Activated CD4-positive, alpha-beta T cell treated with anti-CD3 and anti-CD28 coated beads, Interleukin-2, amount 10 ng/mL, durations not matched to agents 7 days and 5 days (primary cell): ENCODE results near the gene PIGU. TPM values are rescaled to one million over a fixed set of nuclear protein-coding genes. Genes with fewer than 3 reads are reported as not detected.
"Not testable (repeated sequence)": the region's sequence is repeated elsewhere in the genome, so short reads cannot be mapped to it uniquely, and the experiment has no call there.

Experiments used
- CTCF ChIA-PET: fragments of 350-600 bp; sonication (Branson Sonifier 250); formaldehyde crosslinking; loops from one replicate; lab custom pipeline; 2021; ENCODE audit warnings: antibody characterized with exemption; lab: Charles Lee
- POLR2A ChIA-PET: fragments of 350-600 bp; sonication (Branson Sonifier 250); formaldehyde crosslinking; loops from one replicate; lab custom pipeline; 2021; ENCODE audit warnings: antibody characterized with exemption; lab: Charles Lee
- DNase-seq: peaks from one replicate; pipeline ENCODE4 v3.0.0-alpha.2; 2020
- H3K27ac Mint-ChIP-seq: one replicate; pipeline ENCODE4 v1.8.0; 2021; ENCODE audit warnings: mild to moderate bottlenecking, moderate library complexity, mixed read lengths
- H3K27me3 Mint-ChIP-seq: one replicate; pipeline ENCODE4 v1.8.0; 2021; ENCODE audit warnings: mixed read lengths
- H3K36me3 Mint-ChIP-seq: one replicate; pipeline ENCODE4 v1.8.0; 2021; ENCODE audit warnings: low read depth, mixed read lengths
- H3K4me1 Mint-ChIP-seq: one replicate; pipeline ENCODE4 v1.8.0; 2021; ENCODE audit warnings: mixed read lengths
- H3K4me3 Mint-ChIP-seq: one replicate; pipeline ENCODE4 v1.8.0; 2021; ENCODE audit warnings: mild to moderate bottlenecking, moderate library complexity, mixed read lengths
- H3K9me3 Mint-ChIP-seq: one replicate; pipeline ENCODE4 v1.8.0; 2021; ENCODE audit warnings: mixed read lengths
- total RNA-seq, 2 experiments: library from RNA; stranded (reverse); gene quantifications; one replicate each; pipeline ENCODE4 v1.2.3, GENCODE V29; 2021

The PIGU gene
- total RNA-seq, 2 experiments from 2014 or later, result 18.7 to 21.6 TPM

DNA sequence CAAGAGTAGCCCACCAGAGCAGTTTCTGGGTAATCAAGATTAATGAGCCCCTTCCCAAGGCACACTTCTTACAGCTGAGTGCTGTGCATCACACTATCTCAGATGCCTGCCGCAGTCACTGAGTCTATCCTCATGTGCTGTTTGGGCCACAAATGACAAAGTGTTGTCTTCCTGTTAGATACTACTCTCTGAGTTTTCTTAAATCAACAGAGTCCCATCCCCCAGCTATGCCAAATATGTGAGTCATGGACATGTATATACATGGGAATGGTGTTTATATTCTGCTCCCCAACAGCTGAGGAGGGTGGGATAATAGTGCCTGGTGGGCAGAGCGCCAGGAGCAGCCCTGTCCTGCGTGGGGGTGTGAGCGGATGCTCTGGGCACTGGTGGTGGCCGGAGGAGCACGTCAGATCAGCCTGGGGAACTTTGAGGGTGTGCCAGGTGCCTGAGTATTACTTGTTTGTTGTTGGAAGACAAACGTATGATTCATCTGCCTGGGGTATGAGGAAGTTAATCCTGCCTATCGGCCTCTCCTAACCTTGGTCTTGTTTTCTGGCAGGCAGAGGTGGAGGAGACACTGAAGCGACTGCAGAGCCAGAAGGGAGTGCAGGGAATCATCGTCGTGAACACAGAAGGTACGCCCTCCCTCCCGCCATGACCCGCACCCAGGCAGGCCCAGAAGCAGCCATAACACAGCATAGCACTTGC is 151.0 kb downstream of the PIGU start:
- Mint-ChIP-seq H3K4me1 (peaks cover 13% of the 10 kb centered on the region), H3K27ac (no peak overlapping the region), H3K36me3 (peaks cover 31% of the 10 kb centered on the region), H3K9me3 (no peaks in the 10 kb centered on the region), H3K27me3 (no peaks in the 10 kb centered on the region), H3K4me3 (no peak overlapping the region)
- ChIA-PET POLR2A (no interaction called here), CTCF (interaction anchor here (1.3 kb wide), 1 partner anchor 213 kb away, joined by 3 read pairs; no protein-coding TSS in a partner anchor)
- DNase-seq, result no peak

DNA sequence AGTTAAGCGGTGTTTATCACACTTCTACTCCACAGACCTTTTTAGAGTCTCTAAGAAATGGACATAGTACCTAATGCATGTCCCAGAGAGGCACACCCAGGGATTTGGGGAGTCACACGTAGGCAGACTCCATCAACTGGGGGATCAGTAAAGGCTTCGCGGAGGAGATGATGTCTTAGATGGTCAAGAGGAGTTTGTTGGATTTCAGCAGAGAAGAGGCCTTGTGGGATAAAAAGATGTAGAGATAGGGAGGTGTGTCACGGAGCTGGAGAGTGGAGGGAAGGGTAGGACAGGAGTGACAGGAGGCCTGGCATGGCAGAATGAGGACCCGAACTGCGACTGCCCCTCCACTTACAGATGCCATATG is 151.6 kb downstream of the PIGU start:
- peaks cover 13% of the 10 kb centered on the region for H3K4me1 Mint-ChIP-seq
- ChIA-PET CTCF (interaction anchor here (1.3 kb wide), 1 partner anchor 213 kb away, joined by 3 read pairs; no protein-coding TSS in a partner anchor), POLR2A (no interaction called here)
- H3K27me3 Mint-ChIP-seq, result no peaks in the 10 kb centered on the region
- no peak overlapping the region for H3K4me3 Mint-ChIP-seq
- no peaks in the 10 kb centered on the region for H3K9me3 Mint-ChIP-seq
- no peak for DNase-seq
- peaks cover 28% of the 10 kb centered on the region for H3K36me3 Mint-ChIP-seq
- no peak overlapping the region for H3K27ac Mint-ChIP-seq

GRCh38 chr20:34524426-34524825 is 152.5 kb downstream of the PIGU start:
- H3K27me3 Mint-ChIP-seq, result no peaks in the 10 kb centered on the region
- H3K27ac Mint-ChIP-seq, result no peak overlapping the region
- H3K4me1 Mint-ChIP-seq, result peaks cover 15% of the 10 kb centered on the region
- CTCF ChIA-PET, result interaction anchor here (0.6 to 3.6 kb wide), 3 partner anchors 211 to 243 kb away, joined by 3 to 18 read pairs (median 3); no protein-coding TSS in a partner anchor
- H3K36me3 Mint-ChIP-seq, result peaks cover 31% of the 10 kb centered on the region
- H3K9me3 Mint-ChIP-seq, result no peaks in the 10 kb centered on the region
- no peak for DNase-seq
- no peak overlapping the region for H3K4me3 Mint-ChIP-seq
- POLR2A ChIA-PET, result no interaction called here

DNA sequence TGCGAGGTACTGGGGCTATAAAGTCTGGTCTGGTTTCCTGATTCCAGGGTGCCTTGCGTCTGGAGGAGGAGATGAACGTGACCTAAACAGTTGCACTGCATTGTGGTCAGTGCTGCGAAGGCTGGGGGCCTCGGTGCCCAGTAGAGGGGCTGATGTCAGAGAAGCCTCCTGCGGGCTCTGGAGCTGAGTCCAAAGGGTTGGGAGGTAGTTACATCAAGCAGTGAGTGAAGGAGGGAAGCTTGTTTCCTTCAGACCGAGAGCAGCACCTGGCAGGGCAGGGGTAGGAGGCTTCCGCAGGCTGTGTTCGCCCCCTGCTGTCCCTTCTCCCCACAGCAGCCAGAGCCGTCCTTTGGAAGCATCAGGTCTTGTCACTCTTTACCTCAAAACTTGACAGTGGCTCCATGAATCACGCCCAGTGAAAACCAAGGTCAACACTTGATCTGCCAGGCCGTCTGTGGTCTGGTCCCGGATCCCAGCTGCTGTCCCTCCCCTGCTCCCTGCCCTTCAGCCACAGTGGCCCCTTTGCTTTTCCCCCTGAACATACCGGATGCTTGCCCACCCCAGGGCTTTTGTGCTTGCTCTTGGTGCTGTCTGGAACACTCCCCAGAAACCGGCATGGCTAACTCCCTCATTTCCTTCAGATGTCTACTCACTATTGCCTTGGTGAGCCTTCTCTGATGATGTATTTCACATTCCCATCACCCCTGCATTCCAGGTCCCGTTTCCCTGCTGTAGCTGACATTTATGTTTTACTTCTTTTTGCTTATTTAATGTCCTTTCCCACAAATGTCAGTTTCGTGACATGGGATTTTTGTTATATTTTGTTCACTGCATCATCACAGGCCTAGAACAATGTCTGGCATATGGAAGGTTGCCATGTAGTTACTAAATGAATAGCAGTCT is 153.7 kb downstream of the PIGU start:
- H3K27me3 Mint-ChIP-seq, result no peaks in the 10 kb centered on the region
- no peaks in the 10 kb centered on the region for H3K9me3 Mint-ChIP-seq
- ChIA-PET CTCF (interaction anchor here (0.6 to 3.6 kb wide), 4 partner anchors 210 to 333 kb away, joined by 3 to 18 read pairs (median 4); no protein-coding TSS in a partner anchor), POLR2A (interaction anchor here (1.0 kb wide), 1 partner anchor 211 kb away, joined by 3 read pairs; no protein-coding TSS in a partner anchor)
- DNase-seq, result peak; percentile 56
- no peak overlapping the region for H3K4me3 Mint-ChIP-seq
- peaks cover 19% of the 10 kb centered on the region for H3K4me1 Mint-ChIP-seq
- H3K27ac Mint-ChIP-seq, result no peak overlapping the region
- H3K36me3 Mint-ChIP-seq, result peaks cover 25% of the 10 kb centered on the region

GRCh38 chr20:34519841-34520240 is 157.1 kb downstream of the PIGU start:
- DNase-seq, H3K9me3 Mint-ChIP-seq, H3K27me3 Mint-ChIP-seq, H3K27ac Mint-ChIP-seq, H3K4me3 Mint-ChIP-seq, POLR2A ChIA-PET: not testable (repeated sequence)
- Mint-ChIP-seq H3K4me1 (peaks cover 33% of the 10 kb centered on the region), H3K36me3 (peaks cover 17% of the 10 kb centered on the region)
- CTCF ChIA-PET, result interaction anchor here (1.3 kb wide), 1 partner anchor 207 kb away, joined by 3 read pairs; no protein-coding TSS in a partner anchor

- POLR2A ChIA-PET, DNase-seq, H3K4me3 Mint-ChIP-seq, H3K27me3 Mint-ChIP-seq, H3K9me3 Mint-ChIP-seq, H3K27ac Mint-ChIP-seq: not testable (repeated sequence)
- Mint-ChIP-seq H3K4me1 (peaks cover 32% of the 10 kb centered on the region), H3K36me3 (peaks cover 13% of the 10 kb centered on the region)
- CTCF ChIA-PET, result interaction anchor here (1.2 kb wide), 1 partner anchor 221 kb away, joined by 6 read pairs; no protein-coding TSS in a partner anchor
These were observed 158.0 kb downstream of the PIGU start for GRCh38 chr20:34518863-34519262.

GRCh38 chr20:34517114-34517505 is 159.8 kb downstream of the PIGU start:
- no peaks in the 10 kb centered on the region for H3K27me3 Mint-ChIP-seq
- H3K36me3 Mint-ChIP-seq, result peaks cover 10% of the 10 kb centered on the region
- POLR2A ChIA-PET, result no interaction called here
- CTCF ChIA-PET, result interaction anchor here (0.6 to 3.4 kb wide), 6 partner anchors 17 to 374 kb away, joined by 3 to 36 read pairs (median 4); partner anchors contain the start of gene ITCH
- no peak for DNase-seq
- H3K4me3 Mint-ChIP-seq, result peak overlapping the region; percentile 97
- H3K27ac Mint-ChIP-seq, result peak overlapping the region; percentile 94
- no peaks in the 10 kb centered on the region for H3K9me3 Mint-ChIP-seq
- H3K4me1 Mint-ChIP-seq, result peaks cover 33% of the 10 kb centered on the region

DNA sequence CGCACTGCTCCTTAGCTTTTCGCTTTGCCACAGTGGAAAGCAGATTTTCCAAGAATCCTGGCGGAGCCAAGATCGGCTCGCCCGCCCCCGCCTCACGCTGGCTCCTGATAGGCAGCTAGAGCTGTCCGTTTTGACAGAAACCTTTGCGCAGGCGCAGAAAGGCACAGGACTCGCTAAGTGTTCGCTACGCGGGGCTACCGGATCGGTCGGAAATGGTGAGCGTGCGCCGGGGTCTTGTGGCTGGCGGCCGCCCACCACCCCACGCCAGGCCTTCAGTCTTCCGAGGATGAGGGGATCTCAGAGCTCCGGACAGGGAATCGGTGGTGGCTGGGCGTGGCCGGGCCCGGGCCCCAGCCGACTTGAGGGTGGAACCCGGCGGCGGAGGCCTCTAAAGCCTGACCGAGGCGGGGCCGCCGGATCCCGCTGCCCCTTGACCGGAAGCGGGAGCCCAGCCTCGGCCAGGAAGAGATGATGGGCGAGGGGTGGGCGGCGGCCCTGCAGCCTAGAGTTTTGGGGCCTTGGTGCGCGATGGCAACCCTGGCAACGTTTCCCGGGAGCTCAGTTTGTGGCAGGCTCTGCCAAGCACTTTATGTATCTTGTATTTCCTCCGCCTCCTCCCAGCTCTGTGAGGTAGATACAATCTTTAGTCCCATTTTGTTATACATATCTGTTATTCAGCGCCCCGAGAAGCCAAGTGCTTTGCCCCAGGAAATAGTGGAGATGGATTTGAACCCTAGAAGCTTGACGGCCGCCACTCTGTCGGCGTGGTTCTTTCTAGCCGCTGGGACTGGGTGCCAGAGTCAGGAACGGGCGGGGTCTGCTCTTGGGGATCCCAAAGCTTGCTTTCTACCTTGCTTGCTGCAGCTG is 160.4 kb downstream of the PIGU start, which contains the start of gene DYNLRB1:
TSS of gene DYNLRB1 (plus strand) at position 176 of the 867 bp plus-strand sequence. CDS start at position 213, 37 bp downstream.
- H3K27ac Mint-ChIP-seq, result peak within 1 kb of the TSS; percentile 94
- DNase-seq, result peak; percentile 97
- ChIA-PET POLR2A (interaction anchor here (0.6 to 1.6 kb wide), 4 partner anchors 115 to 214 kb away, joined by 3 to 7 read pairs (median 4); partner anchors contain the start of gene ITCH), CTCF (interaction anchor here (0.6 to 3.4 kb wide), 9 partner anchors 11 to 373 kb away, joined by 3 to 36 read pairs (median 4); partner anchors contain the start of gene ITCH)
- no peaks in the 10 kb centered on the region for H3K9me3 Mint-ChIP-seq
- H3K27me3 Mint-ChIP-seq, result no peaks in the 10 kb centered on the region
- peaks cover 7% of the 10 kb centered on the region for H3K36me3 Mint-ChIP-seq
- peaks cover 30% of the 10 kb centered on the region for H3K4me1 Mint-ChIP-seq
- peak within 1 kb of the TSS; percentile 97 for H3K4me3 Mint-ChIP-seq

DNA sequence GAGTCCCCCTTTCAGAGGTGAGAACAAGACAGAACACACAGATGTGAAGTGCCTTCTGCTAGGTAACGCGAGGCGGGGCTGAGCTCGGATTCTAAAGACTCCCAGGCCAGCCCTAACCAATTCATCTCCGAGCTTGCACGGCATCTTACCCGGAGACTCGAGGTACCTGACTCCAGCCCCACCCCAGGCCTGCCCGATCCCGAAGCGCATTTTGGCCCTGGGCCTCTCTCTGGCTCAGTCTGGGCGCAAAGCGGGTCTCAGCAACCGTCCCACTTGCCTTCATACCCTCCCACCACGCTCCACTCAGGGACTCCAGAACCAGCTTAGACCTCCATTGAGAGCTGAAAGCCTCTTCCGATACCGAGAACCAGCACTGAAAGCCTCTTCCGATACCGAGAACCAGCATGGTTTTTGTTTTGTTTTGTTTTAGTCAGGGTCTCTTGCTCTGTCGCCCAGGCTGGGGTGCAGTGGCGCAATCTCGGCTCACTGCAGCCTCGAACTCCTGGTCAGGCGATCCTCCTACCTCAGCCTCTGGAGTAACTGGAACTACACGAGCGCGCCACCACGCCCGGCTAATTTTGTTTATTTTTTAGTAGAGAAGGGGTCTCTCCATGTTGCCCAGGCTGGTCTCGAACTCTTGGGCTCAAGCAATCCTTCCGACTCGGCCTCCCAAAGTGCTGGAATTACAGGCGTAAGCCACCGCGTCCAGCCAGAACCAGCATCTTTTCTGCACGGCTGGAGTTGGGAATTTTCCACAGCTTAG is 161.2 kb downstream of the PIGU start:
- H3K4me1 Mint-ChIP-seq, result peaks cover 29% of the 10 kb centered on the region
- ChIA-PET CTCF (interaction anchor here (1.0 to 3.4 kb wide), 7 partner anchors 10 to 203 kb away, joined by 3 to 36 read pairs (median 4); no protein-coding TSS in a partner anchor), POLR2A (interaction anchor here (0.7 to 1.6 kb wide), 4 partner anchors 152 to 737 kb away, joined by 3 to 7 read pairs (median 3); partner anchors contain the start of gene ITCH)
- peak overlapping the region; percentile 94 for H3K27ac Mint-ChIP-seq
- H3K36me3 Mint-ChIP-seq, result peaks cover 11% of the 10 kb centered on the region
- peak overlapping the region; percentile 97 for H3K4me3 Mint-ChIP-seq
- no peaks in the 10 kb centered on the region for H3K27me3 Mint-ChIP-seq
- peak; percentile 81 for DNase-seq
- H3K9me3 Mint-ChIP-seq, result no peaks in the 10 kb centered on the region

DNA sequence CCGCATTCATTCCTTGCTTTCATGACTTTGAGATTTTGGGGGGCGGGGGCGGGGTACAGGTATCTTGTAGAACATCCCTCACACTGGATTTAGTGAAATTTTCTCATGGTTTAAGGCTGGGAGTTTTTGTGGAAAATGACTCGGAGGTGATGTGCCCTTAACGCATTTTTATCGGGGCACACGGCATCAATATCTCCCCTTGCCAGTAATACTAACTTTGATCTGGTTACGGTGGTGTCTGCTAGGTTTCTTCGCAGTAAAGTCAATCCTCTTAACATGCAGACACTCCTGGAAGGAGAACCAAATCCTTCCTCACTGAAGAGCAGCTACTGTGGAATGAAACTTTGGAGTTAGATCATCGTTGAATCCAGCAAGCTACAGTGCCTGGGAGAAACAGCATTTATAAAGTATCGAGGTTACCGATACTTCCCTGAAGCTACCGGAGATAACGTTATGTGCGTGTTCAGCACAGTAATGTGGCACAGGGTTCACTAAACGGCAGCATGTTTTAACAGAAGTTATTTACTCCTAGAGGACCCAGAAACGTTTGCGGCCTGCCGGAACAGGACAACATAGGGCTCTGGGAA is 161.9 kb downstream of the PIGU start:
- Mint-ChIP-seq H3K27me3 (no peaks in the 10 kb centered on the region), H3K27ac (peak overlapping the region; percentile 94), H3K4me1 (peaks cover 27% of the 10 kb centered on the region), H3K36me3 (peaks cover 12% of the 10 kb centered on the region), H3K9me3 (no peaks in the 10 kb centered on the region), H3K4me3 (peak overlapping the region; percentile 97)
- DNase-seq, result no peak
- CTCF ChIA-PET, result interaction anchor here (1.0 to 3.4 kb wide), 6 partner anchors 9 to 202 kb away, joined by 3 to 36 read pairs (median 4); no protein-coding TSS in a partner anchor
- POLR2A ChIA-PET, result interaction anchor here (0.7 to 1.6 kb wide), 2 partner anchors 151 to 737 kb away, joined by 3 to 7 read pairs; partner anchors contain the start of gene ITCH
